Neural progenitor cell (in vitro differentiated cells): ENCODE measurements around the gene GALR3. TPM values are rescaled to one million over a fixed set of nuclear protein-coding genes. Genes with fewer than 3 reads are reported as not detected.

ENCODE experiments used
- DNase-seq: peaks from one replicate; pipeline ENCODE4 v3.0.0-alpha.2; 2016; ENCODE audit warnings: low spot score
- H2AFZ ChIP-seq: fragments of 200-600 bp; sonication (generic); replicated peaks from 2 replicates; pipeline ENCODE4 v1.6.1; 2016; ENCODE audit warnings: antibody characterized with exemption
- H3F3A ChIP-seq: fragments of 200-600 bp; sonication (generic); 2 replicates; pipeline ENCODE4 v1.6.1; 2016; ENCODE audit warnings: antibody characterized with exemption, low read depth
- H3K27ac ChIP-seq: fragments of 200-600 bp; sonication (generic); 2 replicates; pipeline ENCODE4 v1.5.1; 2016; ENCODE audit warnings: mild to moderate bottlenecking
- H3K27me3 ChIP-seq: fragments of 200-600 bp; sonication (generic); 2 replicates; pipeline ENCODE4 v1.6.1; 2016; ENCODE audit warnings: mild to moderate bottlenecking, moderate library complexity
- H3K36me3 ChIP-seq: fragments of 200-600 bp; sonication (generic); 2 replicates; pipeline ENCODE4 v1.5.1; 2016
- H3K4me1 ChIP-seq: fragments of 200-600 bp; sonication (generic); 2 replicates; pipeline ENCODE4 v1.6.1; 2016; ENCODE audit warnings: mixed run types
- H3K4me2 ChIP-seq: fragments of 200-600 bp; sonication (generic); 2 replicates; pipeline ENCODE4 v1.6.1; 2016
- H3K4me3 ChIP-seq: fragments of 200-600 bp; sonication (generic); 2 replicates; pipeline ENCODE4 v1.5.1; 2016
- H3K79me2 ChIP-seq: fragments of 200-600 bp; sonication (generic); 2 replicates; pipeline ENCODE4 v1.6.1; 2016; ENCODE audit warnings: low read depth
- H3K9ac ChIP-seq: fragments of 200-600 bp; sonication (generic); 2 replicates; pipeline ENCODE4 v1.6.1; 2016
- H3K9me3 ChIP-seq: fragments of 200-600 bp; sonication (generic); 2 replicates; pipeline ENCODE4 v1.5.1; 2016; ENCODE audit warnings: low read depth
- H4K20me1 ChIP-seq: fragments of 200-600 bp; sonication (generic); 2 replicates; pipeline ENCODE4 v1.6.1; 2016; ENCODE audit warnings: low read depth
- H3K27ac Mint-ChIP-seq: 3 replicates; pipeline ENCODE4 v1.8.0; 2021; ENCODE audit warnings: mixed read lengths
- H3K27me3 Mint-ChIP-seq: 2 replicates; pipeline ENCODE4 v1.8.0; 2022; ENCODE audit warnings: low read depth, mild to moderate bottlenecking, inconsistent platforms, moderate library complexity, mixed read lengths; ENCODE audit not compliant: insufficient read depth
- H3K36me3 Mint-ChIP-seq: 3 replicates; pipeline ENCODE4 v1.8.0; 2021; ENCODE audit warnings: mixed read lengths
- H3K4me1 Mint-ChIP-seq: 3 replicates; pipeline ENCODE4 v1.8.0; 2021; ENCODE audit warnings: mixed read lengths
- H3K4me3 Mint-ChIP-seq: 3 replicates; pipeline ENCODE4 v1.8.0; 2021; ENCODE audit warnings: mild to moderate bottlenecking, moderate library complexity, mixed read lengths
- H3K9me3 Mint-ChIP-seq: 3 replicates; pipeline ENCODE4 v1.8.0; 2020; ENCODE audit warnings: mixed read lengths
- CTCF ChIP-seq: fragments of 200-600 bp; sonication (generic); IDR thresholded peaks from 2 replicates; pipeline ENCODE4 v1.5.1; 2017; ENCODE audit warnings: antibody characterized with exemption, mild to moderate bottlenecking
- EZH2 ChIP-seq: fragments of 200-600 bp; sonication (generic); IDR thresholded peaks from 2 replicates; pipeline ENCODE4 v1.6.1; 2017; ENCODE audit warnings: antibody characterized with exemption, mild to moderate bottlenecking, moderate library complexity
- EZH2phosphoT487 ChIP-seq: fragments of 200-600 bp; sonication (generic); IDR thresholded peaks from 2 replicates; pipeline ENCODE4 v1.6.1; 2017; ENCODE audit warnings: antibody characterized with exemption
- total RNA-seq: library from RNA; depleted of rRNA; stranded (reverse); fragments of >200 nt; gene quantifications from 2 replicates; pipeline ENCODE4 v1.2.3, GENCODE V29; 2015; ENCODE audit warnings: low replicate concordance

The GALR3 gene
- total RNA-seq, 1 donor from 2014 or later = not detected

DNA sequence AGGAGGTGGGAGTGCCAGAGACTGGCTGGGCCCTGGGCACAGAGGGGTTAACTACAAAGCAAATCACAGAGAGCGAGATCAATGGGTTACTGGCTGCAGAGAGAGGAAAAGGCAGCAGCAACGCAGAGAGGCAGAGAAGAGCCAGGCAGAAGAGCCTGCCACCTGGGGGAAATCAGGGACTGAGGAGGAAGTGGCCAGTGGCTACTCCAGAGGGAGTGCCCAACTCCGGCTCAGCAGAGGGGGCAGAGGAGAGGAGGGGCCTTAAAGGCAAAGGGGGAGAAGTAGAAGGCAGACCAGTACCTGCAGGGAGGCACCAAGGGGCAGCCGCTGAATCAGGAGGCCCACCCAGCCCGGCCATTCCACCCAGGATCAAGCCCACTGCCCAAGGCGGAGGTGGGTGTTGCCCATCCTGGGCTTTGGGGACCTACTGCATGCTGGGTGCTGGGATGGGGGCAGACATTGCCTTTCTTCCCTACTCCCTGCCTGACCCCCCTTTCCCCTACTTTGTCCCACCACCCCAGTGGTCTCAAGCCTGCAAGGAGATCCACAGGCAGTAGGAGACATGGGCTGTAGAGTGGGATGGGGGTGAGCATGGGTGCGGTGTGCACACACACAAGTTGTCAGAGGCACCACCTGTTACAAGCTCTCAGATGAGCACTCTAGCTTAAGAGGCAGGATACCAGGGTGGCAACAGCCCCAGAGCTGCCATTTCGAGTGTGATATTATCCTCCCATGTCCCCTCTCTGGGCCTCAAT is 926 bp upstream of the GALR3 start:
- Histone ChIP-seq H3K79me2 (no peaks in the 10 kb centered on the region), H2AFZ (peak overlapping the region; percentile 82), H3K4me2 (peak overlapping the region; percentile 58), H3K4me1 (peaks cover 26% of the 10 kb centered on the region), H3K9ac (no peak overlapping the region), H3F3A (peaks cover 53% of the 10 kb centered on the region), H4K20me1 (peaks cover 2% of the 10 kb centered on the region), H3K4me3 (no peak overlapping the region), H3K36me3 (no peaks in the 10 kb centered on the region), H3K27me3 (peaks cover 79% of the 10 kb centered on the region), H3K9me3 (no peaks in the 10 kb centered on the region), H3K27ac (no peak overlapping the region)
- Mint-ChIP-seq H3K4me3 (peak overlapping the region; percentile 11), H3K36me3 (no peaks in the 10 kb centered on the region), H3K27ac (peak overlapping the region; percentile 13), H3K27me3 (peaks cover 32% of the 10 kb centered on the region), H3K4me1 (peaks cover 25% of the 10 kb centered on the region), H3K9me3 (no peaks in the 10 kb centered on the region)
- no peak for TF ChIP-seq EZH2phosphoT487
- no peak for TF ChIP-seq EZH2
- TF ChIP-seq CTCF = no peak
- peak; percentile 70 for DNase-seq

DNA sequence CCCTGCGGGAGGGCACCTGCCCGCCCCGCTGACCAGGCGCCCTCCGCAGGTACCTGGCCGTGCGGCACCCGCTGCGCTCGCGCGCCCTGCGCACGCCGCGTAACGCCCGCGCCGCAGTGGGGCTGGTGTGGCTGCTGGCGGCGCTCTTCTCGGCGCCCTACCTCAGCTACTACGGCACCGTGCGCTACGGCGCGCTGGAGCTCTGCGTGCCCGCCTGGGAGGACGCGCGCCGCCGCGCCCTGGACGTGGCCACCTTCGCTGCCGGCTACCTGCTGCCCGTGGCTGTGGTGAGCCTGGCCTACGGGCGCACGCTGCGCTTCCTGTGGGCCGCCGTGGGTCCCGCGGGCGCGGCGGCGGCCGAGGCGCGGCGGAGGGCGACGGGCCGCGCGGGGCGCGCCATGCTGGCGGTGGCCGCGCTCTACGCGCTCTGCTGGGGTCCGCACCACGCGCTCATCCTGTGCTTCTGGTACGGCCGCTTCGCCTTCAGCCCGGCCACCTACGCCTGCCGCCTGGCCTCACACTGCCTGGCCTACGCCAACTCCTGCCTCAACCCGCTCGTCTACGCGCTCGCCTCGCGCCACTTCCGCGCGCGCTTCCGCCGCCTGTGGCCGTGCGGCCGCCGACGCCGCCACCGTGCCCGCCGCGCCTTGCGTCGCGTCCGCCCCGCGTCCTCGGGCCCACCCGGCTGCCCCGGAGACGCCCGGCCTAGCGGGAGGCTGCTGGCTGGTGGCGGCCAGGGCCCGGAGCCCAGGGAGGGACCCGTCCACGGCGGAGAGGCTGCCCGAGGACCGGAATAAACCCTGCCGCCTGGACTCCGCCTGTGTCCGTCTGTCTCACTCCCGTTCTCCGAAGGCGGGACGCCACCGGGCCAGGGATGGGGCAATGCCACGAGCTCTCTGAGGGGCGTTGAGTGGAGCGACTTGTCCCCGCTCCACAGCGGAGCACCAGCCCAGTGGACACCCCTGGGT is 1.8 kb downstream of the GALR3 start:
- no peaks in the 10 kb centered on the region for H3K36me3 ChIP-seq
- H3K9me3 ChIP-seq = no peaks in the 10 kb centered on the region
- peaks cover 3% of the 10 kb centered on the region for H3K36me3 Mint-ChIP-seq
- no peak overlapping the region for H3K27ac ChIP-seq
- peaks cover 11% of the 10 kb centered on the region for H3K4me1 Mint-ChIP-seq
- H3K9me3 Mint-ChIP-seq = no peaks in the 10 kb centered on the region
- H3K79me2 ChIP-seq = no peaks in the 10 kb centered on the region
- H3K4me1 ChIP-seq = peaks cover 12% of the 10 kb centered on the region
- H3K4me2 ChIP-seq = peak overlapping the region; percentile 78
- H3K9ac ChIP-seq = no peak overlapping the region
- H3K4me3 ChIP-seq = peak overlapping the region; percentile 45
- peaks cover 55% of the 10 kb centered on the region for H3K27me3 ChIP-seq
- no peak overlapping the region for H3K4me3 Mint-ChIP-seq
- peaks cover 34% of the 10 kb centered on the region for H3K27me3 Mint-ChIP-seq
- peak; percentile 77 for DNase-seq
- no peak overlapping the region for H3K27ac Mint-ChIP-seq
- H4K20me1 ChIP-seq = no peaks in the 10 kb centered on the region
- peak overlapping the region; percentile 85 for H2AFZ ChIP-seq
- TF ChIP-seq EZH2phosphoT487 = peak; percentile 32
- peak; percentile 36 for TF ChIP-seq CTCF
- TF ChIP-seq EZH2 = peak; percentile 17
- H3F3A ChIP-seq = peaks cover 34% of the 10 kb centered on the region

DNA sequence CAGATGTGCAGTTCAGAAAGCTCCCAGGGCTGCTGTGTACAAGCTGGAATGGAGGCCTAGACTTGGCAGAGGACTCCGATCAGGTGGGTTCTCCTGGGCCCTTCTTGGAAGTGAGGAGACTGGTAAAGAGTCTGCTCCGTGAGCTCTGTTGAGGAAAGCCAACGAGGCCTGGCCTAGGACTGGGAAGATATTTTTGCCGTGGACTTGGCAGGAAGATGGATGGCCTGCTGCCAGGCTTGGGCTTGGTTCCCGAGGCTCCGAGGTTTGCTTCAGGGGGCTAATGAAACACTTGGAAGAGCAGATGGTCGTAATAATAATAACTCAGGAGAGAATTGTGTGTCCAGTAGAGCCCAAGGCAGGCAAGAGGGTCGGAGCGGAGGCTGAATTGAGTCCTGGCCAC is 3.9 kb downstream of the GALR3 start:
- no peak for TF ChIP-seq EZH2phosphoT487
- TF ChIP-seq CTCF = no peak
- no peak for TF ChIP-seq EZH2
- no peak overlapping the region for H3K9ac ChIP-seq
- peaks cover 40% of the 10 kb centered on the region for H3K27me3 ChIP-seq
- H3K27ac ChIP-seq = no peak overlapping the region
- H4K20me1 ChIP-seq = no peaks in the 10 kb centered on the region
- no peak for DNase-seq
- Mint-ChIP-seq H3K27ac (no peak overlapping the region), H3K36me3 (peaks cover 3% of the 10 kb centered on the region), H3K9me3 (no peaks in the 10 kb centered on the region), H3K4me1 (peaks cover 5% of the 10 kb centered on the region), H3K4me3 (no peak overlapping the region), H3K27me3 (peaks cover 25% of the 10 kb centered on the region)
- no peaks in the 10 kb centered on the region for H3K36me3 ChIP-seq
- H3K4me2 ChIP-seq = no peak overlapping the region
- H3K4me1 ChIP-seq = peaks cover 8% of the 10 kb centered on the region
- H3K79me2 ChIP-seq = no peaks in the 10 kb centered on the region
- H3K9me3 ChIP-seq = no peaks in the 10 kb centered on the region
- no peak overlapping the region for H2AFZ ChIP-seq
- H3K4me3 ChIP-seq = no peak overlapping the region
- peaks cover 30% of the 10 kb centered on the region for H3F3A ChIP-seq
